A673 (cell line): ENCODE measurements around the gene MEGF10. TPM values are rescaled to one million over a fixed set of nuclear protein-coding genes. Genes with fewer than 3 reads are reported as not detected.

Experiments used
- BruUV-seq: library from RNA; stranded (reverse); fragments of 400-500 nt; replicated peaks from 2 replicates; lab custom pipeline; 2021; lab: Mats Ljungman, UMichigan
- CTCF ChIA-PET: fragments of 300-600 bp; sonication (Branson Sonifier 250); formaldehyde crosslinking; loops from one replicate; lab custom pipeline; 2022; ENCODE audit warnings: antibody characterized with exemption; lab: Charles Lee
- POLR2A ChIA-PET: fragments of 300-600 bp; sonication (Branson Sonifier 250); formaldehyde crosslinking; loops from one replicate; lab custom pipeline; 2022; ENCODE audit warnings: antibody characterized with exemption; ENCODE audit not compliant: low non-redundant PET; lab: Charles Lee
- DNase-seq: peaks from one replicate; pipeline ENCODE4 v3.0.0-alpha.2; 2015; ENCODE audit warnings: low spot score
- H3K27ac ChIP-seq: fragments of 200-600 bp; sonication (generic); 2 replicates; pipeline ENCODE4 v1.5.1; 2016; ENCODE audit warnings: mixed run types, low read depth, mild to moderate bottlenecking, mixed read lengths, antibody characterized with exemption, low read length; ENCODE audit not compliant: poor library complexity, severe bottlenecking
- H3K27me3 ChIP-seq: fragments of 200-600 bp; sonication (generic); replicated peaks from 2 replicates; pipeline ENCODE4 v1.6.1; 2017; ENCODE audit warnings: mixed run types, low read depth, mild to moderate bottlenecking, mixed read lengths, antibody characterized with exemption, low read length; ENCODE audit not compliant: insufficient read depth, poor library complexity
- H3K36me3 ChIP-seq: fragments of 200-600 bp; sonication (generic); 2 replicates; pipeline ENCODE4 v1.6.1; 2016; ENCODE audit warnings: mixed run types, mild to moderate bottlenecking, mixed read lengths, antibody characterized with exemption, low read length; ENCODE audit not compliant: insufficient read depth, poor library complexity, severe bottlenecking
- H3K4me1 ChIP-seq: fragments of 200-600 bp; sonication (generic); 2 replicates; pipeline ENCODE4 v1.6.1; 2017; ENCODE audit warnings: mixed run types, mild to moderate bottlenecking, mixed read lengths, antibody characterized with exemption, low read length; ENCODE audit not compliant: insufficient read depth, poor library complexity, severe bottlenecking
- H3K4me3 ChIP-seq: fragments of 200-600 bp; sonication (generic); 2 replicates; pipeline ENCODE4 v1.5.1; 2016; ENCODE audit warnings: low read depth, mixed run types, mild to moderate bottlenecking, mixed read lengths, low read length; ENCODE audit not compliant: poor library complexity, severe bottlenecking
- H3K9me3 ChIP-seq: fragments of 200-600 bp; sonication (generic); 2 replicates; pipeline ENCODE4 v1.6.1; 2016; ENCODE audit warnings: mixed run types, low read depth, mild to moderate bottlenecking, mixed read lengths, antibody characterized with exemption, low read length; ENCODE audit not compliant: poor library complexity, severe bottlenecking
- EZH2 ChIP-seq: fragments of 200-600 bp; sonication (generic); IDR thresholded peaks from 2 replicates; pipeline ENCODE4 v1.6.1; 2017; ENCODE audit warnings: borderline replicate concordance, low read depth, mild to moderate bottlenecking, mixed read lengths, antibody characterized with exemption, low read length; ENCODE audit not compliant: poor library complexity, severe bottlenecking
- intact Hi-C: fragments of 100-400 bp; cut with micrococcal nuclease; formaldehyde crosslinking; loops from one replicate; pipeline ENCODE4 v1.10.0; 2022; ENCODE audit not compliant: unreplicated experiment
- total RNA-seq: library from RNA; stranded (reverse); gene quantifications from 2 replicates; pipeline ENCODE4 v1.2.3, GENCODE V29; 2021
- TF ChIP-seq, protein P1 (sequence below): fragments of 300-800, 200-600 bp; sonication (generic); conservative IDR thresholded peaks from 2 replicates; pipeline ENCODE4 v1.5.1; 2017; ENCODE audit warnings: low read depth, mild to moderate bottlenecking, antibody characterized with exemption, low read length, moderate library complexity, mixed read lengths

Gene MEGF10
- total RNA-seq, 1 experiment from 2014 or later, result 0.71 TPM

DNA sequence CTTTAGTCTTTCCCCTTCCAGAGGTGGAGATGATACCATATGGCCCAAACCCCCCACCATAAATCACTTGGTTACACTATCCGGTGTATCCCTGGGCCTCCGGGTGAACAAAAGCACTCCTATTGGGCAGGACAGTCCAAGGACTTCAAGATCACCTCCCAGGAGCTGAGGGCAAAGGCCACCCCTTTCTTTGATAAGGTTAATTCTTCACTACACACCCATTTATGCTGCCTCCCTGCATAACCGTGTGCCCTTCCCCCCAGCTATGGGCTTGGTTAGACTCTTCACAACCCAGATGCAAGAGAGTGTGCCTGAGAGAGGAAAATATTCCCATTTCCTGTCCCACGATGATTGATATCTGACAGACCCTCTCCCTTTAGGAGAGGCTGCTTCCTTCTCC is 162.0 kb downstream of the MEGF10 start:
- no peak for DNase-seq
- no peak for TF ChIP-seq EZH2
- TF ChIP-seq, protein P1, sequence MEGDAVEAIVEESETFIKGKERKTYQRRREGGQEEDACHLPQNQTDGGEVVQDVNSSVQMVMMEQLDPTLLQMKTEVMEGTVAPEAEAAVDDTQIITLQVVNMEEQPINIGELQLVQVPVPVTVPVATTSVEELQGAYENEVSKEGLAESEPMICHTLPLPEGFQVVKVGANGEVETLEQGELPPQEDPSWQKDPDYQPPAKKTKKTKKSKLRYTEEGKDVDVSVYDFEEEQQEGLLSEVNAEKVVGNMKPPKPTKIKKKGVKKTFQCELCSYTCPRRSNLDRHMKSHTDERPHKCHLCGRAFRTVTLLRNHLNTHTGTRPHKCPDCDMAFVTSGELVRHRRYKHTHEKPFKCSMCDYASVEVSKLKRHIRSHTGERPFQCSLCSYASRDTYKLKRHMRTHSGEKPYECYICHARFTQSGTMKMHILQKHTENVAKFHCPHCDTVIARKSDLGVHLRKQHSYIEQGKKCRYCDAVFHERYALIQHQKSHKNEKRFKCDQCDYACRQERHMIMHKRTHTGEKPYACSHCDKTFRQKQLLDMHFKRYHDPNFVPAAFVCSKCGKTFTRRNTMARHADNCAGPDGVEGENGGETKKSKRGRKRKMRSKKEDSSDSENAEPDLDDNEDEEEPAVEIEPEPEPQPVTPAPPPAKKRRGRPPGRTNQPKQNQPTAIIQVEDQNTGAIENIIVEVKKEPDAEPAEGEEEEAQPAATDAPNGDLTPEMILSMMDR, result no peak
- Histone ChIP-seq H3K36me3 (no peaks in the 10 kb centered on the region), H3K4me3 (no peak overlapping the region), H3K9me3 (no peaks in the 10 kb centered on the region), H3K27me3 (peaks cover 17% of the 10 kb centered on the region), H3K27ac (no peak overlapping the region), H3K4me1 (no peaks in the 10 kb centered on the region)
- no TSS peak for BruUV-seq
- ChIA-PET CTCF (interaction anchor here (0.5 kb wide), 1 partner anchor 857 kb away, joined by 6 read pairs; the partner anchor contains the start of gene ALDH7A1), POLR2A (no interaction called here)
- intact Hi-C loops, result no loop called here

DNA sequence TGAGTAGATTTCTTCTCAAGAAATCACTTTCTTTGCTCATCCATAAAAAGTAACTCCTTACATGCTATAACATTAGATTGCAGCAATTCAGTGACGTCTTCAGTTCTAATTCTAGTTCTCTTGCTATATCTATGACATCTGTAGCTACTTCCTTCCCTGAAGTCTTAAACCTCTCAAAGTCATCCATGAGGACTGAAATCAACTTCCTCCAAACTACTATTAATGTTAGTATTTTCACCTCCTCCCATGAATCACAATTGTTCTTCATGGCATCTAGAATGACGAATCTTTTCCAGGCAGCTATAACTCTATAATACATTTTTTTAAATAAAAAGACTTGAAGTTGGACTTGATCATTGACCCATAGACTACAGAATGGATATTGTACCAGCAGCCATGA is 180.6 kb downstream of the MEGF10 start:
- TF ChIP-seq, protein P1, result no peak
- TF ChIP-seq EZH2, result no peak
- Histone ChIP-seq H3K27me3 (peaks cover 2% of the 10 kb centered on the region), H3K36me3 (no peaks in the 10 kb centered on the region), H3K9me3 (no peaks in the 10 kb centered on the region), H3K4me1 (no peaks in the 10 kb centered on the region), H3K4me3 (no peak overlapping the region), H3K27ac (no peak overlapping the region)
- CTCF ChIA-PET, result no interaction called here
- POLR2A ChIA-PET, result no interaction called here
- DNase-seq, result no peak
- intact Hi-C loops, result no loop called here
- no TSS peak for BruUV-seq

DNA sequence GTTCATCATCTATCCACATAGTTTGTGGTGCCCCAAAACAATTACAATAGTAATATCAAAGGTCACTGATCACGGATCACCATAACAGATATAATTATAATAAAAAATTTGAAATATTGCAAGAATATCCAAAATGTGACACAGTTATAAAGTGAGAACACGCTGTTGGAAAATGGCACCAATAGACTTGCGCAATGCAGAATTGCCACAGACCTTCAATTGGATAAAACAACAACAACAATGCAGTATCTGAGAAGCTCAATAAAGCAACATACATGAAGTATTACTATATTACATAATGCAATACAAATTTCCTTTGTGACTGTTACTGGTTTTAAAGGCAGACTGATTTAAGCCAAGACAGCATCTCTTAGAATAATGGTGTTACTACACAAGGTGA is 182.1 kb downstream of the MEGF10 start:
- CTCF ChIA-PET, result no interaction called here

More for the DNA sequence above, 182.1 kb downstream of the MEGF10 start:
- BruUV-seq, result no TSS peak
- no peaks in the 10 kb centered on the region for H3K4me1 ChIP-seq
- TF ChIP-seq, protein P1, result no peak
- no peak for TF ChIP-seq EZH2
- intact Hi-C loops, result no loop called here
- H3K27me3 ChIP-seq, result peaks cover 3% of the 10 kb centered on the region
- H3K36me3 ChIP-seq, result no peaks in the 10 kb centered on the region
- POLR2A ChIA-PET, result no interaction called here
- H3K27ac ChIP-seq, result no peak overlapping the region
- no peaks in the 10 kb centered on the region for H3K9me3 ChIP-seq
- no peak for DNase-seq
- H3K4me3 ChIP-seq, result no peak overlapping the region
